ENCODE results near the gene CPPED1. TPM values are rescaled to one million over a fixed set of nuclear protein-coding genes. Genes with fewer than 3 reads are reported as not detected.

CPPED1 gene
- total and polyA plus RNA-seq, 2 donors from 2014 or later: 29.7 to 41.1 TPM

GRCh38 chr16:12781777-12782176 lies 21.9 kb downstream of the CPPED1 start:
- FAIRE-seq: no peak

GRCh38 chr16:12780467-12780866 lies 23.2 kb downstream of the CPPED1 start:
- Histone ChIP-seq H3K9me3 (ENCODE audit: control insufficient read depth in 2 of 3, insufficient read depth in 1 of 3, low read length in 3 of 3) (peaks cover 0 to 5% (median 0%) of the 10 kb centered on the region in 3 donors), H3K4me1 (ENCODE audit: control insufficient read depth in 2 of 3, insufficient read depth in 2 of 3, low read depth in 1 of 3, low read length in 3 of 3) (no peaks in the 10 kb centered on the region), H3K27ac (ENCODE audit: low read depth in 2 of 2, low read length in 2 of 2) (no peak overlapping the region), H3K36me3 (ENCODE audit: control insufficient read depth in 2 of 3, insufficient read depth in 3 of 3, low read length in 3 of 3) (peaks cover 0 to 14% (median 3%) of the 10 kb centered on the region in 3 donors), H3K27me3 (ENCODE audit: control insufficient read depth, insufficient read depth, low read length) (no peaks in the 10 kb centered on the region), H3K4me3 (ENCODE audit: low read length in 3 of 3) (no peak overlapping the region), H3K9ac (ENCODE audit: low read length in 3 of 3) (no peak overlapping the region)
- intact Hi-C loops (cut with DNase I): no loop called here
- TF ChIP-seq CTCF (IDR thresholded peaks at IDR 0.05; ENCODE audit: borderline replicate concordance, extremely low read depth, insufficient read depth): no peak
- FAIRE-seq: no peak
- no peak for DNase-seq

More at GRCh38 chr16:12781777-12782176, 21.9 kb downstream of the CPPED1 start:
- H3K36me3 ChIP-seq (ENCODE audit: control insufficient read depth in 2 of 3, insufficient read depth in 3 of 3, low read length in 3 of 3): peaks cover 0 to 10% (median 3%) of the 10 kb centered on the region in 3 donors
- no peaks in the 10 kb centered on the region for H3K4me1 ChIP-seq (ENCODE audit: control insufficient read depth in 2 of 3, insufficient read depth in 2 of 3, low read depth in 1 of 3, low read length in 3 of 3)
- H3K27me3 ChIP-seq (ENCODE audit: control insufficient read depth, insufficient read depth, low read length): no peaks in the 10 kb centered on the region
- H3K27ac ChIP-seq (ENCODE audit: low read depth in 2 of 2, low read length in 2 of 2): no peak overlapping the region
- H3K9me3 ChIP-seq (ENCODE audit: control insufficient read depth in 2 of 3, insufficient read depth in 1 of 3, low read length in 3 of 3): peaks cover 0 to 5% (median 0%) of the 10 kb centered on the region in 3 donors
- H3K4me3 ChIP-seq (ENCODE audit: low read length in 3 of 3): no peak overlapping the region
- no peak for TF ChIP-seq CTCF (IDR thresholded peaks at IDR 0.05; ENCODE audit: borderline replicate concordance, extremely low read depth, insufficient read depth)
- DNase-seq: no peak
- intact Hi-C loops (cut with DNase I): no loop called here
- H3K9ac ChIP-seq (ENCODE audit: low read length in 3 of 3): no peak overlapping the region

GRCh38 chr16:12778726-12779125 lies 25.0 kb downstream of the CPPED1 start:
- H3K9ac ChIP-seq (ENCODE audit: low read length in 3 of 3): no peak overlapping the region
- TF ChIP-seq CTCF (IDR thresholded peaks at IDR 0.05; ENCODE audit: borderline replicate concordance, extremely low read depth, insufficient read depth): no peak
- H3K4me1 ChIP-seq (ENCODE audit: control insufficient read depth in 2 of 3, insufficient read depth in 2 of 3, low read depth in 1 of 3, low read length in 3 of 3): no peaks in the 10 kb centered on the region
- intact Hi-C loops (cut with DNase I): no loop called here
- no peak for DNase-seq
- H3K36me3 ChIP-seq (ENCODE audit: control insufficient read depth in 2 of 3, insufficient read depth in 3 of 3, low read length in 3 of 3): peaks cover 0 to 15% (median 5%) of the 10 kb centered on the region in 3 donors
- H3K27ac ChIP-seq (ENCODE audit: low read depth in 2 of 2, low read length in 2 of 2): no peak overlapping the region
- H3K9me3 ChIP-seq (ENCODE audit: control insufficient read depth in 2 of 3, insufficient read depth in 1 of 3, low read length in 3 of 3): no peaks in the 10 kb centered on the region
- H3K27me3 ChIP-seq (ENCODE audit: control insufficient read depth, insufficient read depth, low read length): no peaks in the 10 kb centered on the region
- no peak overlapping the region for H3K4me3 ChIP-seq (ENCODE audit: low read length in 3 of 3)
- no peak for FAIRE-seq

Measured in kidney (tissue), 14 donors.